Body of pancreas (tissue), 4 donors: ENCODE measurements around the gene MSI2. TPM values are rescaled to one million over a fixed set of nuclear protein-coding genes. Genes with fewer than 3 reads are reported as not detected.

ENCODE experiments used
- ATAC-seq: fragments of 150-250 bp; one replicate; pipeline ENCODE4 v1.9.1; 2016
- DNase-seq, 4 donors: peaks; one replicate each; pipeline ENCODE4 v3.0.0-alpha.2; 2019
- H3K27ac ChIP-seq, 4 donors: fragments of 200-600 bp; sonication (generic); 1 replicate in 3 of 4; 2 replicates in 1 of 4; pipeline versions ENCODE4 v1.5.1 to v1.6.1; 2016 to 2019; ENCODE audit warnings: mild to moderate bottlenecking in 1 of 4, mixed read lengths in 1 of 4, moderate library complexity in 1 of 4
- H3K27me3 ChIP-seq, 2 donors: fragments of 200-600 bp; sonication (generic); one replicate each; pipeline ENCODE4 v1.6.0; 2016; ENCODE audit warnings: mild to moderate bottlenecking in 1 of 2
- H3K36me3 ChIP-seq, 2 donors: fragments of 200-600 bp; sonication (generic); replicated peaks in 1 of 2; 2 replicates each; pipeline ENCODE4 v1.5.1; 2016; ENCODE audit warnings: low read depth in 2 of 2; ENCODE audit not compliant: insufficient read depth in 1 of 2
- H3K4me1 ChIP-seq: fragments of 200-600 bp; sonication (generic); one replicate; pipeline ENCODE4 v1.6.0; 2016
- H3K4me3 ChIP-seq, 2 donors: fragments of 200-600 bp; sonication (generic); 1 replicate in 1 of 2; 2 replicates in 1 of 2; pipeline ENCODE4 v1.5.1; 2016 to 2019
- H3K9me3 ChIP-seq, 3 donors: fragments of 200-600 bp; sonication (generic); 1 replicate in 2 of 3; 2 replicates in 1 of 3; pipeline ENCODE4 v1.5.1; 2016
- POLR2A ChIP-seq, 3 donors: fragments of 450-650 bp; IDR thresholded peaks; one replicate each; pipeline ENCODE4 v1.6.1; 2016; ENCODE audit warnings: antibody characterized with exemption in 3 of 3, mild to moderate bottlenecking in 2 of 3
- WGBS, 2 donors: methylation state at CpG; one replicate each; pipeline ENCODE4 v1.1.5; 2017; 5-methylcytosine and 5-hydroxymethylcytosine counted together
- intact Hi-C: fragments of 100-400 bp; cut with DNase I; formaldehyde crosslinking; loops from one replicate; pipeline ENCODE4 v1.15.1; 2023
- total RNA-seq, 2 donors: library from RNA; depleted of rRNA; stranded (reverse); fragments of >200 nt; gene quantifications; one replicate each; pipeline ENCODE4 v1.1.0, GENCODE V29; 2016
- TF ChIP-seq, protein P1 (sequence below), 7 experiments: fragments of 450-650 bp in 4 of 7; fragments of 200-600 bp in 3 of 7; sonication (generic) in 3 of 7; IDR thresholded peaks; one replicate each; pipeline ENCODE4 v1.5.1; 2016 to 2019; ENCODE audit warnings: antibody characterized with exemption in 7 of 7

Gene MSI2
- total RNA-seq, 2 donors from 2014 or later = 21.1 to 28.5 TPM

DNA sequence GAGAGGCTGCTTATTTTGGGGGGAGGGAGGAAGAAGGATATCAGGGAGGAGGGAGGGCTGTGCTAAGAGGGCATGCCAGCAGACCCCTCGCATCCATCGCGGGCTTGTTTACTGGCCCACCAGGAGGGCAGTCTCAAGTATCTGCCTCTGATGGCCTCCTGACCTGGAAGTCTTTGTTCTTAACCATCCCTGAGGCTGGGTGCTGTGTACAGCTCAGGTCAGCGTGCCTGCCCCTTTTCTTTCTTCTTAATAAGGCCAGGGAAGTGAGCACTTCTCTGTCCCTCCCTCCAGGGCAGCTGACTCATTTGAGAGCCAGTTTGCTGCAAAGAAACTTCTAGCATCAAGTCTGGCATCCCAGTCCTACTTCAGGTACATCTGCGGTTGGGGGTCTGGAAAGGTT lies 331.8 kb downstream of the MSI2 start:
- Histone ChIP-seq H3K9me3 (no peaks in the 10 kb centered on the region), H3K4me1 (no peaks in the 10 kb centered on the region), H3K4me3 (no peak overlapping the region), H3K36me3 (no peaks in the 10 kb centered on the region), H3K27ac (no peak overlapping the region), H3K27me3 (no peaks in the 10 kb centered on the region)
- intact Hi-C loops = no loop called here
- WGBS, 2 donors = 93 to 97% methylated on average over 5 of the region's 5 CpGs
- no peak for TF ChIP-seq POLR2A (IDR thresholded peaks at IDR 0.05)
- TF ChIP-seq, protein P1, sequence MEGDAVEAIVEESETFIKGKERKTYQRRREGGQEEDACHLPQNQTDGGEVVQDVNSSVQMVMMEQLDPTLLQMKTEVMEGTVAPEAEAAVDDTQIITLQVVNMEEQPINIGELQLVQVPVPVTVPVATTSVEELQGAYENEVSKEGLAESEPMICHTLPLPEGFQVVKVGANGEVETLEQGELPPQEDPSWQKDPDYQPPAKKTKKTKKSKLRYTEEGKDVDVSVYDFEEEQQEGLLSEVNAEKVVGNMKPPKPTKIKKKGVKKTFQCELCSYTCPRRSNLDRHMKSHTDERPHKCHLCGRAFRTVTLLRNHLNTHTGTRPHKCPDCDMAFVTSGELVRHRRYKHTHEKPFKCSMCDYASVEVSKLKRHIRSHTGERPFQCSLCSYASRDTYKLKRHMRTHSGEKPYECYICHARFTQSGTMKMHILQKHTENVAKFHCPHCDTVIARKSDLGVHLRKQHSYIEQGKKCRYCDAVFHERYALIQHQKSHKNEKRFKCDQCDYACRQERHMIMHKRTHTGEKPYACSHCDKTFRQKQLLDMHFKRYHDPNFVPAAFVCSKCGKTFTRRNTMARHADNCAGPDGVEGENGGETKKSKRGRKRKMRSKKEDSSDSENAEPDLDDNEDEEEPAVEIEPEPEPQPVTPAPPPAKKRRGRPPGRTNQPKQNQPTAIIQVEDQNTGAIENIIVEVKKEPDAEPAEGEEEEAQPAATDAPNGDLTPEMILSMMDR (IDR thresholded peaks at IDR 0.05) = no peak
- DNase-seq (no peak), ATAC-seq (no peak)

- Histone ChIP-seq H3K4me3 (no peak overlapping the region), H3K36me3 (no peaks in the 10 kb centered on the region), H3K27ac (no peak overlapping the region), H3K4me1 (no peaks in the 10 kb centered on the region), H3K9me3 (no peaks in the 10 kb centered on the region), H3K27me3 (no peaks in the 10 kb centered on the region)
- intact Hi-C loops = loop anchor here (10.0 kb wide), 1 partner anchor 75 kb away; no protein-coding TSS in a partner anchor
- DNase-seq = no peak
- TF ChIP-seq, protein P1 (IDR thresholded peaks at IDR 0.05) = no peak
- TF ChIP-seq POLR2A (IDR thresholded peaks at IDR 0.05) = no peak
- no peak for ATAC-seq
- 95% methylated on average over 15 of the region's 15 CpGs for WGBS, 2 donors
Observed at GRCh38 chr17:57589151-57590034, 333.1 kb downstream of the MSI2 start.

DNA sequence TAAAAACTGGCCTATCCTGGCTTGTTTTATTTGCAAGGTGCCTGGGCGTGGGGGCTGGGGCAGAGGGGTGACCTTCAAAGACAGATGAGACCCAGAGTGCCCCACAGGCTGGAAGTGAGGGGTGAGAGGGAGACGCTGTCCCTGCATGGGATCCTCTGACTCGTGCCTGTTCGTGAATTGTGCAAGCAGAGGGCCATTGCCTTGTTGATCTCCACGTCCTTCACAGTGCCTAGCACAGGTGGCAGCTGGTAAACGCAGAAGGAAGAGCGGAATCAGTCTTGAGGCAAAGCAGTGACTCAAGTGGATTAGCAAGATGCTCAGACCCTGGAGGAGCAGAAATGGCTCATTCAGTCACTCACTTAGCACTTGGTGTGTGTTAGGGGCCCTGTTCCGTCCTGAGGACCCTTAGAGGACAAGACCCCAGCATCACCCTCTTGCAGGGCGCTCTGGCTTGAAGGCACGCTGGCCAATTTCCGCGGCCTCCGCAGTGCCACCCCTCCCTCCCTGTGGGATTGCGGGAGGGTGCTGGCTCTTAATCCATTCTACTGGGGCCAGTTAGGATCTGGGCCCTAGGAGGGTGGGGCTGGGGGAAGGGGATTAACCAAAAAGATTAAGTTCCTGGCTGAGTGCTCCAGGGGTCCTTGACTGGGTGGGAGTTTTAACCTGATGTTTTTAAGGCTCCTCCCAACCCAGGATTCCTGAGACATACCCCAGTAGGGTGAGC lies 337.6 kb downstream of the MSI2 start:
- H3K36me3 ChIP-seq = no peaks in the 10 kb centered on the region
- H3K27ac ChIP-seq = no peak overlapping the region
- intact Hi-C loops = loop anchor here (10.0 kb wide), 1 partner anchor 71 kb away; no protein-coding TSS in a partner anchor
- 89 to 97% methylated on average over 12 to 14 of the region's 14 CpGs for WGBS, 2 donors
- H3K4me1 ChIP-seq = peaks cover 10% of the 10 kb centered on the region
- TF ChIP-seq, protein P1 (IDR thresholded peaks at IDR 0.05) = no peak
- TF ChIP-seq POLR2A (IDR thresholded peaks at IDR 0.05) = no peak
- H3K9me3 ChIP-seq = no peaks in the 10 kb centered on the region
- H3K4me3 ChIP-seq = no peak overlapping the region
- ATAC-seq (no peak), DNase-seq (no peak)
- no peaks in the 10 kb centered on the region for H3K27me3 ChIP-seq

GRCh38 chr17:57594767-57595166 lies 338.4 kb downstream of the MSI2 start:
- DNase-seq (no peak), ATAC-seq (no peak)
- peaks cover 10% of the 10 kb centered on the region for H3K4me1 ChIP-seq
- WGBS, 2 donors = 92 to 100% methylated on average over 3 to 5 of the region's 5 CpGs
- no peak overlapping the region for H3K4me3 ChIP-seq
- H3K36me3 ChIP-seq = no peaks in the 10 kb centered on the region
- intact Hi-C loops = loop anchor here (10.0 kb wide), 1 partner anchor 70 kb away; no protein-coding TSS in a partner anchor
- H3K27ac ChIP-seq = no peak overlapping the region
- no peak for TF ChIP-seq POLR2A (IDR thresholded peaks at IDR 0.05)
- TF ChIP-seq, protein P1 (IDR thresholded peaks at IDR 0.05) = no peak
- no peaks in the 10 kb centered on the region for H3K9me3 ChIP-seq
- H3K27me3 ChIP-seq = no peaks in the 10 kb centered on the region
